K562 (cell line): ENCODE data around the gene MAP3K14. TPM values are rescaled to one million over a fixed set of nuclear protein-coding genes. Genes with fewer than 3 reads are reported as not detected.

Source experiments
- ATAC-seq: fragments of 200-7000 bp; cut with Tn5 transposase; 3 replicates; pipeline ENCODE4 v1.9.1; 2020; ENCODE audit warnings: moderate library complexity
- BruUV-seq: library from RNA; stranded (reverse); fragments of 400-500 nt; replicated peaks from 2 replicates; lab custom pipeline; 2021; lab: Mats Ljungman, UMichigan
- CTCF ChIA-PET: fragments of 300-600 bp; formaldehyde crosslinking; extraction: SDS; loops from one replicate; lab custom pipeline; 2021; ENCODE audit warnings: low intra/inter-chr PET ratio; lab: Yijun Ruan, JAX
- POLR2A ChIA-PET: fragments of 300-600, 350-650 bp; sonication (Branson Sonifier 250); formaldehyde crosslinking; extraction: SDS; loops from one replicate; lab custom pipeline; 2021; ENCODE audit warnings: antibody characterized with exemption, inconsistent platforms; lab: Yijun Ruan, JAX
- DNase-seq, 4 experiments: peaks; one replicate each; pipeline versions ENCODE4 v3.0.0 to v3.0.0-alpha.2; 2011 to 2018; ENCODE audit warnings: low spot score in 3 of 4, mixed read lengths in 3 of 4; ENCODE audit errors: extremely low read depth in 1 of 4
- FAIRE-seq: peaks from 2 replicates; lab custom pipeline; 2011; peaks lifted over from hg19 to GRCh38; lab: Jason Lieb, UNC
- H2AFZ ChIP-seq: 2 replicates; pipeline ENCODE4 v1.6.0; 2011; ENCODE audit warnings: low read depth, low read length, control low read depth, inconsistent platforms
- H3K27ac ChIP-seq: fragments of 200-600 bp; 3 replicates; pipeline ENCODE4 v1.8.0; 2011; ENCODE audit warnings: low read depth, mild to moderate bottlenecking, control low read depth, inconsistent platforms, low read length, moderate library complexity, mixed read lengths; ENCODE audit errors: extremely low read depth
- H3K27me3 ChIP-seq, 2 experiments: fragments of 300-600 bp in 1 of 2; 2 replicates in 1 of 2; 3 replicates in 1 of 2; pipeline versions ENCODE4 v1.6.0 to v1.8.0; 2011; ENCODE audit warnings: inconsistent platforms in 2 of 2, low read length in 2 of 2, mild to moderate bottlenecking in 1 of 2, mixed read lengths in 1 of 2, moderate library complexity in 1 of 2; ENCODE audit not compliant: control insufficient read depth in 2 of 2, insufficient read depth in 2 of 2
- H3K36me3 ChIP-seq: fragments of 300-600 bp; 3 replicates; pipeline ENCODE4 v1.8.0; 2011; ENCODE audit warnings: mild to moderate bottlenecking, low read length, inconsistent platforms; ENCODE audit not compliant: control insufficient read depth, insufficient read depth
- H3K4me1 ChIP-seq, 2 experiments: fragments of 200-600 bp in 1 of 2; replicated peaks in 1 of 2; 2 replicates in 1 of 2; 3 replicates in 1 of 2; pipeline versions ENCODE4 v1.5.1 to v1.8.0; 2011; ENCODE audit warnings: inconsistent platforms in 2 of 2, low read length in 2 of 2, mild to moderate bottlenecking in 1 of 2, mixed read lengths in 1 of 2, moderate library complexity in 1 of 2; ENCODE audit not compliant: control insufficient read depth in 2 of 2, insufficient read depth in 2 of 2
- H3K4me2 ChIP-seq: 2 replicates; pipeline ENCODE4 v1.6.1; 2011; ENCODE audit warnings: low read length, control low read depth, inconsistent platforms, mixed read lengths; ENCODE audit not compliant: insufficient read depth
- H3K4me3 ChIP-seq: fragments of 200-600 bp; sonication (generic), shearing (Covaris generic); 2 replicates; pipeline ENCODE4 v1.5.1; 2016; ENCODE audit warnings: control low read depth, inconsistent platforms
- H3K79me2 ChIP-seq: fragments of 200-600 bp; 3 replicates; pipeline ENCODE4 v1.8.0; 2011; ENCODE audit warnings: low read length, inconsistent platforms; ENCODE audit not compliant: control insufficient read depth, insufficient read depth
- H3K9ac ChIP-seq, 2 experiments: 2 replicates each; pipeline versions ENCODE4 v1.6.0 to v1.6.1; 2011; ENCODE audit warnings: low read depth in 2 of 2, low read length in 2 of 2, control low read depth in 1 of 2, inconsistent platforms in 1 of 2, mild to moderate bottlenecking in 1 of 2, mixed read lengths in 1 of 2; ENCODE audit not compliant: insufficient read depth in 1 of 2
- H3K9me1 ChIP-seq: one replicate; pipeline ENCODE4 v1.6.0; 2011; ENCODE audit warnings: inconsistent platforms, mild to moderate bottlenecking, low read length, moderate library complexity; ENCODE audit not compliant: control insufficient read depth, insufficient read depth
- H3K9me3 ChIP-seq: replicated peaks from 2 replicates; pipeline ENCODE4 v1.5.1; 2011; ENCODE audit warnings: low read depth, low read length, inconsistent platforms; ENCODE audit not compliant: control insufficient read depth, insufficient read depth
- H4K20me1 ChIP-seq: replicated peaks from 2 replicates; pipeline ENCODE4 v1.6.1; 2011; ENCODE audit warnings: low read length, inconsistent platforms, mixed read lengths; ENCODE audit not compliant: control insufficient read depth, insufficient read depth
- CBFA2T2 ChIP-seq: fragments of 450-650 bp; conservative IDR thresholded peaks from 2 replicates; pipeline ENCODE4 v1.6.1; 2017; ENCODE audit warnings: mild to moderate bottlenecking
- CBFA2T3 ChIP-seq: fragments of 450-650 bp; IDR thresholded peaks from 2 replicates; pipeline ENCODE4 v1.6.1; 2017
- KDM1A ChIP-seq, 2 experiments: fragments of 450-650 bp; IDR thresholded peaks; 2 replicates each; pipeline ENCODE4 v1.6.1; 2016; ENCODE audit warnings: mild to moderate bottlenecking in 2 of 2
- NKRF ChIP-seq: fragments of 450-650 bp; IDR thresholded peaks from 2 replicates; pipeline ENCODE4 v1.6.1; 2016; ENCODE audit warnings: borderline replicate concordance
- TCF7L2 ChIP-seq: fragments of 150-350 bp; IDR thresholded peaks from 2 replicates; pipeline ENCODE4 v1.6.1; 2016; ENCODE audit warnings: low read depth, mild to moderate bottlenecking, low read length, moderate library complexity
- WGBS: fragments of 100-300 bp; shearing (Covaris generic); methylation state at CpG from one replicate; pipeline ENCODE4 v1.1.6; 2016; ENCODE audit warnings: low coverage, mixed read lengths; ENCODE audit not compliant: insufficient coverage; ENCODE audit errors: missing lambda C conversion rate; 5-methylcytosine and 5-hydroxymethylcytosine counted together
- in situ Hi-C: fragments of 300-500 bp; cut with MboI; formaldehyde crosslinking; loops from 4 replicates; pipeline ENCODE4 v1.15.0; 2018; ENCODE audit warnings: inconsistent platforms, mixed read lengths
- intact Hi-C: fragments of 100-400 bp; cut with micrococcal nuclease; formaldehyde crosslinking; loops from 2 replicates; pipeline ENCODE4 v1.14.2; 2022
- polyA plus RNA-seq, 8 experiments: library from polyadenylated mRNA; depleted of rRNA in 4 of 8; stranded (reverse) in 5 of 8; unstranded in 3 of 8; fragments of >200 nt; fragmentation: Nextera tagmentation in 2 of 8; fragmentation: Illumina TruSeq in 1 of 8; extraction: Ambion mirVana in 2 of 8; extraction: Trizol in 1 of 8; gene quantifications; 2 replicates each; pipeline versions ENCODE4 v1.2.1 to v1.2.3, GENCODE V29; 2011 to 2014; ENCODE audit warnings: inconsistent platforms in 1 of 8, missing spikeins in 1 of 8
- total RNA-seq, 7 experiments: library from RNA; depleted of rRNA in 6 of 7; stranded (reverse); fragments of >200 nt in 6 of 7; fragmentation: Illumina TruSeq in 2 of 7; extraction: Trizol in 2 of 7; gene quantifications; 2 replicates each; pipeline versions ENCODE4 v1.2.1 to v1.2.3, GENCODE V29; 2011 to 2021; ENCODE audit warnings: low replicate concordance in 1 of 7

The MAP3K14 gene
- total and polyA plus RNA-seq, 9 of the 15 experiments (the other 6 are each of a cell fraction or from before 2014, with no cell fraction given): 0.45 to 8.7 (median 3.2) TPM

- no TSS peak for BruUV-seq
- H3K9me3 ChIP-seq: no peaks in the 10 kb centered on the region
- 28% methylated on average over 7 of the region's 7 CpGs for WGBS
- DNase-seq: no peak
- H3K79me2 ChIP-seq: no peaks in the 10 kb centered on the region
- no peaks in the 10 kb centered on the region for H3K9me1 ChIP-seq
- no peak for FAIRE-seq
- TF ChIP-seq CBFA2T2 (0 out of 2 replicates have a peak, but pooled peaks have one; percentile 8), NKRF (no peak), CBFA2T3 (0 out of 2 replicates have a peak, but pooled peaks have one; percentile 32), TCF7L2 (no peak), KDM1A (IDR thresholded peaks at IDR 0.05) (peak; percentile 68 to 75; a peak in 2 of 4 replicates)
- TF ChIP-seq, all 486 proteins: peak for 3
- in situ Hi-C loops: no loop called here
- Histone ChIP-seq H3K4me1 (peaks cover 7 to 11% of the 10 kb centered on the region in 2 experiments), H3K4me2 (no peak overlapping the region), H3K27me3 (no peaks in the 10 kb centered on the region), H3K27ac (no peak overlapping the region), H2AFZ (no peak overlapping the region), H3K4me3 (no peak overlapping the region), H3K36me3 (no peaks in the 10 kb centered on the region), H3K9ac (no peak overlapping the region), H4K20me1 (no peaks in the 10 kb centered on the region)
- no peak for ATAC-seq
- intact Hi-C loops: no loop called here
- ChIA-PET CTCF (no interaction called here), POLR2A (interaction anchor here (0.6 to 1.6 kb wide), 5 partner anchors 9 to 191 kb away, joined by 3 to 8 read pairs (median 5); partner anchors contain the start of gene MAP3K14)
Measured at GRCh38 chr17:45326626-45327025, 9.8 kb upstream of the MAP3K14 start.
